ENCODE data around the gene CALML6.
"Not testable (repeated sequence)": the region's sequence is repeated elsewhere in the genome, so short reads cannot be mapped to it uniquely, and the experiment has no call there.

CALML6 gene

DNA sequence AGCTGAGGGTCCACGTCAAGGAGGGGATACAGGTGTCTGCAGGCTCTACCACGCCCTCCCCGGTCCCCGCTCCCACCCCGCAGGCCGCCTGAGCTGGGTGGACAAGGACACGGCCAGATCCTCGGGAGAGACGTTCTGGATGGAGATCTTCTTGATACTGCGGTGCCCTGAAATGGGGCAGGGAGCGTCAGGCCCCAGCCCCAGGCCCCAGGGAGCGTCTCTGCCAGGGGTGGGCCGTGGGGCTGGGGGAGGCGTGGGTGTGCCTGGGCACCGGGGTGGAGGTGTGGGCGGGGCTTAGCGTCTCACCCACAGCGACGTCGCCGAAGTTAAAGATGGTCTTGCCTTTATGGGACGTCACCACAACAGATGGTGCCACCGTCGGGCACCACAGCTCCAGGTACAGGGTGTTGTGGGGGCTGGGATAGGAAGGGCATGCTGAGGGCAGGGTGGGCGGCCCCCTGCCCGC is 11.3 kb downstream of the CALML6 start:
- TF ChIP-seq CTCF (conservative IDR thresholded peaks at IDR 0.05; ENCODE audit: low read length) = no peak
- DNase-seq (ENCODE audit: low read depth) = no peak
- no peak overlapping the region for H3K4me3 ChIP-seq (ENCODE audit: low read length)

DNA sequence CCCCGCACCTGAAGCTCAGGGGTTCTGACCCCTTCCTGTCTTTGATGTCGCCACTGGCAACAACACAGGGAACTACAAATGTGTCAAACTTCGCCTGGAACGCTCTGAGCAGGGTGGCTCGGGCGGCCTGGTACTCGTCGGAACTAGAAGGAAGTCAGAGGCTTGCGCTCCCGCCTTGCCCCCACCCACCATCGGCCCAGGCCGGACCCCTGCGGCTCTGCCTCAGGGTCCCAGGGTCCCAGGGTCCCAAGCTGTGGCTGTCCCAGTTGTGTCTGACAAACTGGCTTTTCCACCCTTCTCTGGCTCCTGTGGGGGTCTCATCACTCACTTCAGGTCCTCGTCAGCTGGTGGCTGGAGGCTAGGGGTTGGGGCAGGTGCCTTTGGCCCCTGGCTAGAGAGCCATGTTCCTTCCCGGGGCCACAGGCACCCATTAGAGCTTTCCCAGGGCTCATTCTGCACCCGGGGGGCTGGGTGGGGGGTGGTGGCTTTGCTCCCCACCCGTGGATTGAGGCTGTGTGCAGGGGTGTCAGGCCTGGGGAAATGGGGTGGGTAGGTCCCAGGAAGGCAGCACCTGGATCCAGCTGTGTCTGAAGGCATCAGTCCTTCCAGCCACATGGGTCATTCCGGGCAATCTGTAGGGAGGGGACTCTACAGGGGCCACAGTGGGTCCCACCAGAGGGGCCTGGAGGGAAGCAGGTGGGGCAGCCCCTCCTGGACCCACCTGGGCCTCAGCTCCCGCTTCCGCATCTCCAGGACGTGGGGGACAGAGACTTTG is 12.0 kb downstream of the CALML6 start:
- DNase-seq (ENCODE audit: low read depth) = no peak
- no peak for TF ChIP-seq CTCF (conservative IDR thresholded peaks at IDR 0.05; ENCODE audit: low read length)
- H3K4me3 ChIP-seq (ENCODE audit: low read length) = no peak overlapping the region

GRCh38 chr1:1927751-1928150 is 12.7 kb downstream of the CALML6 start:
- H3K4me3 ChIP-seq (ENCODE audit: low read length) = no peak overlapping the region
- DNase-seq (ENCODE audit: low read depth) = no peak
- TF ChIP-seq CTCF (conservative IDR thresholded peaks at IDR 0.05; ENCODE audit: low read length) = no peak

GRCh38 chr1:1928231-1929101 is 13.4 kb downstream of the CALML6 start:
- no peak for TF ChIP-seq CTCF (conservative IDR thresholded peaks at IDR 0.05; ENCODE audit: low read length)

DNA sequence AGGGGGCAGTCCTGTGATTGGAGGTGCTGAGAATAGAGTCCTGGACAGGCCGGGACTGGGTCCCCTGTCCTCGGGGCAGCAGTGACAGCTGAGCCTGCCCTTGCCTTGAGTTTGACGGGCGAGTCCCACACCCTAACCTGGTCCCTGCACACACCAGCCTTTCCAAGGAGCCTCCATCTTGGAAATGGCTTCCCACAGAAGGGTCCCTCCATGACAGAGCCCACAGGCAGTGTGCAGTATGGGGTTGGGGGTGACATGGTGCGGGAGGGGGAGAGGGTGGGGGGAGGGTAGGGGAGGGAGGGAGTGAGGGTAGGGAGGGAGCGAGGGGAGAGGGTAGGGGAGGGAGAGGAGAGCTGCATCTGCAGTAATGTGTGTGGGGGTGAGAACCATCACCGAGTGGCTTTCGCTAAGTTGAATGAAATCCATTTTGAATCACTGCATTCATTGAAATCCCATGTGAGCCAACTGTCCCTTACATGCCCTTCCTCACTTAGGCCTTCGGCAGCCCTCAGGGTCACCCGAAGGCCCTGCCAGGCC is 14.1 kb downstream of the CALML6 start:
- no peak for DNase-seq (ENCODE audit: low read depth)
- TF ChIP-seq CTCF (conservative IDR thresholded peaks at IDR 0.05; ENCODE audit: low read length) = no peak
- H3K4me3 ChIP-seq (ENCODE audit: low read length) = no peak overlapping the region

More at GRCh38 chr1:1928231-1929101, 13.4 kb downstream of the CALML6 start:
- no peak overlapping the region for H3K4me3 ChIP-seq (ENCODE audit: low read length)
- DNase-seq (ENCODE audit: low read depth) = no peak

GRCh38 chr1:1929639-1930545 is 14.8 kb downstream of the CALML6 start:
- DNase-seq (ENCODE audit: low read depth) = no peak
- TF ChIP-seq CTCF (conservative IDR thresholded peaks at IDR 0.05; ENCODE audit: low read length) = no peak
- H3K4me3 ChIP-seq (ENCODE audit: low read length) = no peak overlapping the region

GRCh38 chr1:1934848-1935247 is 19.8 kb downstream of the CALML6 start:
- H3K4me3 ChIP-seq (ENCODE audit: low read length); DNase-seq (ENCODE audit: low read depth): not testable (repeated sequence)

Data from AG10803 (cell line).